Heart left ventricle (tissue), 16 donors: ENCODE data around the gene CRTC2. TPM values are rescaled to one million over a fixed set of nuclear protein-coding genes. Genes with fewer than 3 reads are reported as not detected.
A peak's percentile ranks its signal among the peaks of the same experiment; 100 is the strongest.

Source experiments
- ATAC-seq, 4 donors: fragments of 200-7000 bp; cut with Tn5 transposase; one replicate each; pipeline ENCODE4 v1.9.1; 2020 to 2022; ENCODE audit warnings: moderate library complexity in 4 of 4, mild to moderate bottlenecking in 3 of 4, moderate number of reproducible peaks in 1 of 4
- DNase-seq, 5 donors: peaks; one replicate each; pipeline ENCODE4 v3.0.0-alpha.2; 2020
- H3K27ac ChIP-seq, 12 donors: fragments of 200-600 bp; sonication (generic) in 4 of 12; one replicate each; pipeline versions ENCODE4 v1.5.0 to v1.8.0; 2016 to 2022; ENCODE audit warnings: mild to moderate bottlenecking in 2 of 12
- H3K27me3 ChIP-seq, 9 donors: fragments of 200-600 bp; sonication (generic) in 2 of 9; one replicate each; pipeline versions ENCODE4 v1.5.1 to v1.8.0; 2016 to 2022; ENCODE audit warnings: mild to moderate bottlenecking in 3 of 9
- H3K36me3 ChIP-seq, 9 donors: fragments of 200-600 bp; sonication (generic) in 2 of 9; one replicate each; pipeline versions ENCODE4 v1.5.0 to v1.8.0; 2018 to 2022; ENCODE audit warnings: mild to moderate bottlenecking in 2 of 9
- H3K4me1 ChIP-seq, 12 donors: fragments of 200-600 bp; sonication (generic) in 4 of 12; one replicate each; pipeline versions ENCODE4 v1.5.0 to v1.8.0; 2016 to 2022; ENCODE audit warnings: mild to moderate bottlenecking in 3 of 12
- H3K4me3 ChIP-seq, 12 donors: fragments of 200-600 bp; sonication (generic) in 4 of 12; one replicate each; pipeline versions ENCODE4 v1.5.0 to v1.8.0; 2017 to 2022; ENCODE audit warnings: mild to moderate bottlenecking in 9 of 12, moderate library complexity in 4 of 12
- H3K9me3 ChIP-seq, 12 donors: fragments of 200-600 bp; sonication (generic) in 4 of 12; one replicate each; pipeline versions ENCODE4 v1.5.0 to v1.8.0; 2016 to 2022; ENCODE audit warnings: mild to moderate bottlenecking in 1 of 12
- POLR2A ChIP-seq, 2 donors: fragments of 450-650 bp; IDR thresholded peaks; one replicate each; pipeline ENCODE4 v1.6.1; 2017; ENCODE audit warnings: antibody characterized with exemption in 2 of 2, mild to moderate bottlenecking in 2 of 2, moderate library complexity in 2 of 2
- WGBS, 4 donors: extraction: QIAGEN DNeasy Blood & Tissue Kit in 2 of 4; methylation state at CpG; one replicate each; pipeline versions ENCODE4 v1.1.5 to v1.1.7; 2013 to 2018; 5-methylcytosine and 5-hydroxymethylcytosine counted together
- intact Hi-C, 10 donors: fragments of 100-400 bp; cut with DNase I; formaldehyde crosslinking; loops; one replicate each; pipeline versions ENCODE4 v1.11.1 to v1.14.2; 2022
- polyA plus RNA-seq, 2 donors: library from polyadenylated mRNA; stranded (reverse); fragments of 200-250 nt; gene quantifications; one replicate each; pipeline ENCODE4 v1.2.3, GENCODE V29; 2013
- total RNA-seq, 9 donors: library from RNA; depleted of rRNA in 2 of 9; stranded (reverse); fragments of >200 nt in 2 of 9; fragmentation: NEBNext Ultra II Directional in 3 of 9; extraction: Animal tissue kit (Norgen Biotek cat#: 25700) in 3 of 9; gene quantifications; one replicate each; pipeline versions ENCODE4 v1.1.0 to v1.2.4, GENCODE V29; 2016 to 2023
- TF ChIP-seq, protein P1 (sequence below), 12 donors: fragments of 200-600 bp; sonication (generic) in 4 of 12; IDR thresholded peaks; one replicate each; pipeline versions ENCODE4 v1.5.0 to v1.8.0; 2018 to 2022; ENCODE audit warnings: antibody characterized with exemption in 12 of 12, mild to moderate bottlenecking in 5 of 12
- donor health status: ischemic (EF 13 %, LVEDD 7.1; RV severe dilation, severe dysfunction).
- donor health status: healthy with polysubstance abuse.
- donor health status: DM: no; HTN: yes; CAD: no.
- donor health status: DM: no; HTN: no; CAD: no.
- donor health status: ischemic (EF 25% LVEDD 6.9; RV normal size, moderate dysfunction).
- donor health status: ischemic (EF 25% LVEDD 5.7; RV mildly dilated, moderate dysfunction).
- donor health status: healthy.
- donor health status: DM: yes; HTN: yes; CAD: no.
- donor health status: ischemic (EF 35%, LVEDD 5.7; RV mildly dilated, moderate dysfunction).
- donor health status: nonischemic (EF 11% LVEDD 7.7; RV severe dilation, severe dysfunction).
- donor health status: DM: yes; HTN: yes; CAD: no.
- donor health status: PGD.
- donor health status: ischemic (EF 29% LVEDD 5.4; RV normal size, mild dysfunction).
- donor health status: nonischemic (EF 23%, LVEDD 6.1; RV moderate dilation, normal function).

The CRTC2 gene
- total and polyA plus RNA-seq, 11 donors = 11.0 to 27.8 (median 21.2) TPM

- H3K27ac ChIP-seq = peak within 1 kb of the TSS; percentile 87 to 99 (median 95)
- H3K27me3 ChIP-seq = no peaks in the 10 kb centered on the region
- TF ChIP-seq, protein P1, sequence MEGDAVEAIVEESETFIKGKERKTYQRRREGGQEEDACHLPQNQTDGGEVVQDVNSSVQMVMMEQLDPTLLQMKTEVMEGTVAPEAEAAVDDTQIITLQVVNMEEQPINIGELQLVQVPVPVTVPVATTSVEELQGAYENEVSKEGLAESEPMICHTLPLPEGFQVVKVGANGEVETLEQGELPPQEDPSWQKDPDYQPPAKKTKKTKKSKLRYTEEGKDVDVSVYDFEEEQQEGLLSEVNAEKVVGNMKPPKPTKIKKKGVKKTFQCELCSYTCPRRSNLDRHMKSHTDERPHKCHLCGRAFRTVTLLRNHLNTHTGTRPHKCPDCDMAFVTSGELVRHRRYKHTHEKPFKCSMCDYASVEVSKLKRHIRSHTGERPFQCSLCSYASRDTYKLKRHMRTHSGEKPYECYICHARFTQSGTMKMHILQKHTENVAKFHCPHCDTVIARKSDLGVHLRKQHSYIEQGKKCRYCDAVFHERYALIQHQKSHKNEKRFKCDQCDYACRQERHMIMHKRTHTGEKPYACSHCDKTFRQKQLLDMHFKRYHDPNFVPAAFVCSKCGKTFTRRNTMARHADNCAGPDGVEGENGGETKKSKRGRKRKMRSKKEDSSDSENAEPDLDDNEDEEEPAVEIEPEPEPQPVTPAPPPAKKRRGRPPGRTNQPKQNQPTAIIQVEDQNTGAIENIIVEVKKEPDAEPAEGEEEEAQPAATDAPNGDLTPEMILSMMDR (IDR thresholded peaks at IDR 0.05) = peak; percentile 18 to 65 (median 44)
- peak in 1 of 2 donors; percentile 86 for TF ChIP-seq POLR2A (IDR thresholded peaks at IDR 0.05)
- intact Hi-C loops = loop anchor here in 1 of 10 donors (1.0 to 5.0 kb wide), 3 partner anchors 10 to 290 kb away; partner anchors contain the start of genes JTB and NPR1
- peak; percentile 85 to 89 (median 88) for ATAC-seq
- H3K4me3 ChIP-seq = peak within 1 kb of the TSS; percentile 42 to 84 (median 64)
- H3K9me3 ChIP-seq = no peaks in the 10 kb centered on the region
- peak; percentile 92 to 96 (median 94) for DNase-seq
- 0 to 1% (median 0%) methylated on average over 45 to 60 of the region's 60 CpGs for WGBS, 4 donors
- H3K4me1 ChIP-seq = peaks cover 0 to 59% (median 34%) of the 10 kb centered on the region in 12 donors
- no peaks in the 10 kb centered on the region for H3K36me3 ChIP-seq
Measured at GRCh38 chr1:153967107-153967999, 8.9 kb upstream of the CRTC2 start, which contains the start of gene CREB3L4. TSS of gene CREB3L4 (plus strand) at chr1:153967902. CDS start at chr1:153968526, 624 bp downstream.

GRCh38 chr1:153963850-153964331 is 5.5 kb upstream of the CRTC2 start:
- TF ChIP-seq, protein P1 (IDR thresholded peaks at IDR 0.05) = no peak
- no peak for TF ChIP-seq POLR2A (IDR thresholded peaks at IDR 0.05)
- DNase-seq (peak in 1 of 5 donors; percentile 57), ATAC-seq (no peak)
- Histone ChIP-seq H3K27ac (peak overlapping the region; percentile 87 to 99 (median 95)), H3K4me1 (peaks cover 6 to 81% (median 55%) of the 10 kb centered on the region in 12 donors), H3K4me3 (peak overlapping the region; percentile 58 to 91 (median 74)), H3K27me3 (no peaks in the 10 kb centered on the region), H3K36me3 (peaks cover 0 to 24% (median 13%) of the 10 kb centered on the region in 9 donors), H3K9me3 (no peaks in the 10 kb centered on the region)
- WGBS, 4 donors = 1 to 2% (median 1%) methylated on average over 21 to 22 of the region's 22 CpGs
- intact Hi-C loops = no loop called here

GRCh38 chr1:153963030-153963849 is 4.8 kb upstream of the CRTC2 start, which contains the start of gene SLC39A1:
TSS of gene SLC39A1 (minus strand) at chr1:153963537. CDS start at chr1:153962715, 822 bp downstream.
- peak; percentile 80 to 87 (median 84) for ATAC-seq
- H3K4me1 ChIP-seq = peaks cover 6 to 77% (median 54%) of the 10 kb centered on the region in 12 donors

More at GRCh38 chr1:153963030-153963849, 4.8 kb upstream of the CRTC2 start, which contains the start of gene SLC39A1:
- peak within 1 kb of the TSS; percentile 87 to 99 (median 95) for H3K27ac ChIP-seq
- peaks cover 0 to 24% (median 13%) of the 10 kb centered on the region in 9 donors for H3K36me3 ChIP-seq
- intact Hi-C loops = no loop called here
- peak in 1 of 2 donors; percentile 62 for TF ChIP-seq POLR2A (IDR thresholded peaks at IDR 0.05)
- TF ChIP-seq, protein P1 (IDR thresholded peaks at IDR 0.05) = peak in 1 of 12 donors; percentile 9
- H3K4me3 ChIP-seq = peak within 1 kb of the TSS; percentile 58 to 91 (median 74)
- WGBS, 4 donors = 0 to 1% (median 1%) methylated on average over 28 to 54 of the region's 54 CpGs
- H3K9me3 ChIP-seq = no peaks in the 10 kb centered on the region
- peak; percentile 99 for DNase-seq
- no peaks in the 10 kb centered on the region for H3K27me3 ChIP-seq
